Epithelial cell of umbilical artery (primary cell): ENCODE measurements around the gene GAS6. TPM values are rescaled to one million over a fixed set of nuclear protein-coding genes. Genes with fewer than 3 reads are reported as not detected.

Experiments used
- total RNA-seq: library from RNA; depleted of rRNA; stranded (reverse); fragments of >200 nt; gene quantifications from 2 replicates; pipeline ENCODE4 v1.2.3, GENCODE V29; 2014

The GAS6 gene
- total RNA-seq, result 51.8 and 68.5 TPM in 2 replicates

GRCh38 chr13:113863524-113864272 lies at the start of gene GAS6:
TSS of gene GAS6 (minus strand) at chr13:113864076. CDS start at chr13:113863920, 156 bp downstream.

Other genes with a start within 250 kb of the GAS6 start
- gene ATP4B, start 205.9 kb downstream of the GAS6 start, total RNA-seq, result not detected in 2 replicates
- under 0.01 TPM in 1 of 2 replicates, not detected in the other for gene GRK1, start 196.9 kb downstream of the GAS6 start, total RNA-seq
- gene TMEM255B, start 104.8 kb downstream of the GAS6 start, total RNA-seq, result 24.4 and 26.1 TPM in 2 replicates
- gene C13orf46, start 110.0 kb upstream of the GAS6 start, total RNA-seq, result under 0.01 TPM in 2 replicates